K562 (cell line): ENCODE results near the gene GPAT3. TPM values are rescaled to one million over a fixed set of nuclear protein-coding genes. Genes with fewer than 3 reads are reported as not detected.

Experiments
- BHLHE40 ChIP-seq: IDR thresholded peaks from 2 replicates; pipeline ENCODE4 v1.6.1; 2011; ENCODE audit warnings: low read length, improper control_type of control experiment
- CTBP1 ChIP-seq: fragments of 450-650 bp; IDR thresholded peaks from 2 replicates; pipeline ENCODE4 v1.6.1; 2016; ENCODE audit warnings: borderline replicate concordance
- EGR1 ChIP-seq: fragments of 450-650 bp; conservative IDR thresholded peaks from 2 replicates; pipeline ENCODE4 v1.6.1; 2017; ENCODE audit warnings: mild to moderate bottlenecking
- FOXA1 ChIP-seq: fragments of 450-650 bp; IDR thresholded peaks from 2 replicates; pipeline ENCODE4 v1.6.1; 2016; ENCODE audit warnings: mild to moderate bottlenecking, borderline replicate concordance
- HDGF ChIP-seq: fragments of 450-650 bp; IDR thresholded peaks from 2 replicates; pipeline ENCODE4 v1.6.1; 2016
- MAFF ChIP-seq: IDR thresholded peaks from 2 replicates; pipeline ENCODE4 v1.6.1; 2012; ENCODE audit warnings: low read length, improper control_type of control experiment
- MBD2 ChIP-seq: sonication (generic); IDR thresholded peaks from 2 replicates; pipeline ENCODE4 v1.6.1; 2016; ENCODE audit warnings: low read depth, borderline replicate concordance
- NONO ChIP-seq, 2 experiments: fragments of 200-400 bp in 1 of 2; fragments of 450-650 bp in 1 of 2; formaldehyde crosslinking in 1 of 2; IDR thresholded peaks; 2 replicates each; pipeline ENCODE4 v1.6.1; 2017; ENCODE audit warnings: low read depth in 2 of 2, mild to moderate bottlenecking in 2 of 2, moderate library complexity in 2 of 2, low read length in 1 of 2
- NRF1 ChIP-seq, 2 experiments: fragments of 450-650 bp; IDR thresholded peaks in 1 of 2; conservative IDR thresholded peaks in 1 of 2; 2 replicates each; pipeline ENCODE4 v1.6.1; 2014; ENCODE audit warnings: mild to moderate bottlenecking in 2 of 2
- SMARCE1 ChIP-seq: fragments of 450-650 bp; IDR thresholded peaks from 2 replicates; pipeline ENCODE4 v1.7.1; 2016; ENCODE audit warnings: mild to moderate bottlenecking
- YBX1 ChIP-seq: fragments of 450-650 bp; IDR thresholded peaks from 2 replicates; pipeline ENCODE4 v1.7.1; 2016; ENCODE audit warnings: mild to moderate bottlenecking
- ZBTB17 ChIP-seq: fragments of 450-650 bp; formaldehyde crosslinking; IDR thresholded peaks from 2 replicates; pipeline ENCODE4 v1.4.0; 2020; ENCODE audit warnings: mild to moderate bottlenecking
- ZBTB49 ChIP-seq: sonication (generic); formaldehyde crosslinking; IDR thresholded peaks from 2 replicates; pipeline ENCODE4 v1.8.0; 2022; ENCODE audit warnings: missing genetic modification reagents, mild to moderate bottlenecking, borderline replicate concordance
- ZNF165 ChIP-seq: fragments of 250-450 bp; sonication (Bioruptor Pico); IDR thresholded peaks from 2 replicates; pipeline ENCODE4 v1.4.0; 2020; ENCODE audit warnings: borderline replicate concordance
- ZNF398 ChIP-seq: fragments of 250-450 bp; sonication (Bioruptor Pico); IDR thresholded peaks from 2 replicates; pipeline ENCODE4 v1.8.0; 2021; ENCODE audit warnings: moderate library complexity, mild to moderate bottlenecking, inconsistent platforms
- ZNF830 ChIP-seq: fragments of 250-450 bp; sonication (Bioruptor Pico); IDR thresholded peaks from 2 replicates; pipeline ENCODE4 v1.5.0; 2021; ENCODE audit warnings: mild to moderate bottlenecking
- polyA plus RNA-seq, 8 experiments: library from polyadenylated mRNA; depleted of rRNA in 4 of 8; stranded (reverse) in 5 of 8; unstranded in 3 of 8; fragments of >200 nt; fragmentation: Nextera tagmentation in 2 of 8; fragmentation: Illumina TruSeq in 1 of 8; extraction: Ambion mirVana in 2 of 8; extraction: Trizol in 1 of 8; gene quantifications; 2 replicates each; pipeline versions ENCODE4 v1.2.1 to v1.2.3, GENCODE V29; 2011 to 2014; ENCODE audit warnings: inconsistent platforms in 1 of 8, missing spikeins in 1 of 8
- total RNA-seq, 7 experiments: library from RNA; depleted of rRNA in 6 of 7; stranded (reverse); fragments of >200 nt in 6 of 7; fragmentation: Illumina TruSeq in 2 of 7; extraction: Trizol in 2 of 7; gene quantifications; 2 replicates each; pipeline versions ENCODE4 v1.2.1 to v1.2.3, GENCODE V29; 2011 to 2021; ENCODE audit warnings: low replicate concordance in 1 of 7
- TF ChIP-seq, protein P1 (sequence below): sonication (generic); formaldehyde crosslinking; IDR thresholded peaks from 2 replicates; pipeline ENCODE4 v1.8.1; 2023; ENCODE audit warnings: mild to moderate bottlenecking, missing genetic modification reagents, moderate library complexity
- TF ChIP-seq, protein P2 (sequence below): fragments of 450-650 bp; IDR thresholded peaks from 2 replicates; pipeline ENCODE4 v1.6.1; 2016; ENCODE audit warnings: borderline replicate concordance

GPAT3 gene
- total and polyA plus RNA-seq, 9 of the 15 experiments (the other 6 are each of a cell fraction or from before 2014, with no cell fraction given), result 4.1 to 16.1 (median 13.1) TPM

DNA sequence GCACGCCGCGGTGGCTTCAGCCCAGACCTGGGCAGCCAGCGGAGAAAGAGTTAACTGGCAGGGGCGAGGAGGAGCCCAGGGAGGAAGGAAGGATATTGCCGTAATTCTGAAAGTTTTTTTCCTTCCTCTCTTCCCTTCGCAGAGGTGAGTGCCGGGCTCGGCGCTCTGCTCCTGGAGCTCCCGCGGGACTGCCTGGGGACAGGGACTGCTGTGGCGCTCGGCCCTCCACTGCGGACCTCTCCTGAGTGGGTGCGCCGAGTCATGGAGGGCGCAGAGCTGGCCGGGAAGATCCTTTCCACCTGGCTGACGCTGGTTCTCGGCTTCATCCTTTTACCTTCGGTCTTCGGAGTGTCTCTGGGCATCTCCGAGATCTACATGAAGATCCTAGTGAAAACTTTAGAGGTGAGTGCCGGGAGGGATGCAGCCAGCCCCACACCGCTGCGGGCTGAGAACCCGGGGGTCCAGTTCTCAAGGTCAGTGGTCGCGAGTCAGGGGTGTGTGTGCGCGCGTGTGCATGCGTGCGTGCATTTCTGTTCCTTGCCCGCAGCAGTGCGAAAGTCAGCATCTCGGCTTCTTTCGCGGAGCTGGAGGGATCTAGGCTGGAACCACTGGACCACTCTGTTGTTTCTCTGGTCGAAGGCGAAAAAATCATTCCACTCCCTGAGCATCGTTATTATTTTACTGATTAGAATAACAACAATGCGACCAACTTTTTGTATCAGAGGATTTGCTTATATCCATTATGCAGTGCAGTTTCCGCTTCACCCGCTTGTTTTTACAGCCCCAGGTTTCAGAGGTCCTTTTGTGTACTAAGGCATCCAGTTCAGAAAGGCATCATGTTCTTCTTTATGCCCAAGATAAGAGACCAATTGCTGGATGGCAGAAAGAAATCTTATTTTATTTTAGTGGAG, 709 bp downstream of the GPAT3 start (continued):
- TF ChIP-seq, protein P1, sequence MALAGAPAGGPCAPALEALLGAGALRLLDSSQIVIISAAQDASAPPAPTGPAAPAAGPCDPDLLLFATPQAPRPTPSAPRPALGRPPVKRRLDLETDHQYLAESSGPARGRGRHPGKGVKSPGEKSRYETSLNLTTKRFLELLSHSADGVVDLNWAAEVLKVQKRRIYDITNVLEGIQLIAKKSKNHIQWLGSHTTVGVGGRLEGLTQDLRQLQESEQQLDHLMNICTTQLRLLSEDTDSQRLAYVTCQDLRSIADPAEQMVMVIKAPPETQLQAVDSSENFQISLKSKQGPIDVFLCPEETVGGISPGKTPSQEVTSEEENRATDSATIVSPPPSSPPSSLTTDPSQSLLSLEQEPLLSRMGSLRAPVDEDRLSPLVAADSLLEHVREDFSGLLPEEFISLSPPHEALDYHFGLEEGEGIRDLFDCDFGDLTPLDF, result 0 out of 2 replicates have a peak, but pooled peaks have one; percentile 23
- TF ChIP-seq MAFF (no peak), ZNF165 (CRISPR knock-in tag) (no peak), ZBTB17 (CRISPR knock-in tag) (0 out of 2 replicates have a peak, but pooled peaks have one; percentile 24), NONO (IDR thresholded peaks at IDR 0.05; ENCODE audit: low read depth in 2 of 2, low read length in 1 of 2) (0 out of 4 replicates have a peak, but pooled peaks of 1 of the 2 experiments have one; percentile 12), BHLHE40 (no peak), YBX1 (no peak), ZNF830 (0 out of 2 replicates have a peak, but pooled peaks have one; percentile 86), NRF1 (conservative IDR thresholded peaks at IDR 0.05 in 1 of 2, IDR thresholded peaks at IDR 0.05 in 1 of 2) (peak; percentile 47 to 53; a peak in 3 of 4 replicates), FOXA1 (no peak), MBD2 (no peak), ZBTB49 (CRISPR knock-in tag) (no peak), SMARCE1 (no peak; the same call in 1 of the 2 replicates), EGR1 (no peak), CTBP1 (0 out of 2 replicates have a peak, but pooled peaks have one; percentile 44), ZNF398 (CRISPR knock-in tag) (no peak), HDGF (no peak)
- TF ChIP-seq, protein P2, sequence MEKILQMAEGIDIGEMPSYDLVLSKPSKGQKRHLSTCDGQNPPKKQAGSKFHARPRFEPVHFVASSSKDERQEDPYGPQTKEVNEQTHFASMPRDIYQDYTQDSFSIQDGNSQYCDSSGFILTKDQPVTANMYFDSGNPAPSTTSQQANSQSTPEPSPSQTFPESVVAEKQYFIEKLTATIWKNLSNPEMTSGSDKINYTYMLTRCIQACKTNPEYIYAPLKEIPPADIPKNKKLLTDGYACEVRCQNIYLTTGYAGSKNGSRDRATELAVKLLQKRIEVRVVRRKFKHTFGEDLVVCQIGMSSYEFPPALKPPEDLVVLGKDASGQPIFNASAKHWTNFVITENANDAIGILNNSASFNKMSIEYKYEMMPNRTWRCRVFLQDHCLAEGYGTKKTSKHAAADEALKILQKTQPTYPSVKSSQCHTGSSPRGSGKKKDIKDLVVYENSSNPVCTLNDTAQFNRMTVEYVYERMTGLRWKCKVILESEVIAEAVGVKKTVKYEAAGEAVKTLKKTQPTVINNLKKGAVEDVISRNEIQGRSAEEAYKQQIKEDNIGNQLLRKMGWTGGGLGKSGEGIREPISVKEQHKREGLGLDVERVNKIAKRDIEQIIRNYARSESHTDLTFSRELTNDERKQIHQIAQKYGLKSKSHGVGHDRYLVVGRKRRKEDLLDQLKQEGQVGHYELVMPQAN, result no peak
